Measurements from ENCODE around the gene PRR5L. TPM values are rescaled to one million over a fixed set of nuclear protein-coding genes. Genes with fewer than 3 reads are reported as not detected.

PRR5L gene
- total RNA-seq, 2 experiments from 2014 or later: 7.0 to 8.1 TPM

DNA sequence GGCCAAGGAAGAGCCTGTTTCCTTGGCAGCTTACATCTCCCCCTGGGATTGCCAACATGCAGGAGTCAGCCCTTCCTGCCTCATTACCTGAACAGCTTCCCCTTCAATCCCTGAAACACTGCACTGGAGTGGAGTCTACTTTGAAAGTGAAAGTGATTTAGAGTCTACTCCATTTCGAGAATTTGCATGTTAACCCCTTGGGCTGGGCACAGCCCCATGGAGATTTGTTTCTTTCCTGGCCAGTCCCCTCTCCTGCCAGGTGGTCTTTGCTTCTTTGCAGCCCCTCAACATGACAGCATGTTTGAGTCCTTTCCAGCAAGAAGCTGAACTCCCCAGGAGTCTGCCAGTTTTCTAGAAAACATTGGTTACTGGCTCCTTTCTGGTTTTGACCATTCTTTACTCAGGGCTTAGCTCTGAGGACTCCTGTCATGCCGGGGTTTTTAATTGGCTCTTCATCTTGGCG lies 154.1 kb downstream of the PRR5L start:
- peak; percentile 47 for ATAC-seq
- Mint-ChIP-seq H3K36me3 (ENCODE audit: low read depth) (peaks cover 3% of the 10 kb centered on the region), H3K4me3 (peak overlapping the region; percentile 11), H3K27me3 (no peaks in the 10 kb centered on the region), H3K4me1 (ENCODE audit: low read depth) (peaks cover 33% of the 10 kb centered on the region), H3K27ac (peak overlapping the region; percentile 53), H3K9me3 (no peaks in the 10 kb centered on the region)
- TF ChIP-seq, protein P1, sequence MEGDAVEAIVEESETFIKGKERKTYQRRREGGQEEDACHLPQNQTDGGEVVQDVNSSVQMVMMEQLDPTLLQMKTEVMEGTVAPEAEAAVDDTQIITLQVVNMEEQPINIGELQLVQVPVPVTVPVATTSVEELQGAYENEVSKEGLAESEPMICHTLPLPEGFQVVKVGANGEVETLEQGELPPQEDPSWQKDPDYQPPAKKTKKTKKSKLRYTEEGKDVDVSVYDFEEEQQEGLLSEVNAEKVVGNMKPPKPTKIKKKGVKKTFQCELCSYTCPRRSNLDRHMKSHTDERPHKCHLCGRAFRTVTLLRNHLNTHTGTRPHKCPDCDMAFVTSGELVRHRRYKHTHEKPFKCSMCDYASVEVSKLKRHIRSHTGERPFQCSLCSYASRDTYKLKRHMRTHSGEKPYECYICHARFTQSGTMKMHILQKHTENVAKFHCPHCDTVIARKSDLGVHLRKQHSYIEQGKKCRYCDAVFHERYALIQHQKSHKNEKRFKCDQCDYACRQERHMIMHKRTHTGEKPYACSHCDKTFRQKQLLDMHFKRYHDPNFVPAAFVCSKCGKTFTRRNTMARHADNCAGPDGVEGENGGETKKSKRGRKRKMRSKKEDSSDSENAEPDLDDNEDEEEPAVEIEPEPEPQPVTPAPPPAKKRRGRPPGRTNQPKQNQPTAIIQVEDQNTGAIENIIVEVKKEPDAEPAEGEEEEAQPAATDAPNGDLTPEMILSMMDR (IDR thresholded peaks at IDR 0.05): no peak
- CTCF ChIA-PET: interaction anchor here (0.8 to 1.5 kb wide), 4 partner anchors 26 to 60 kb away, joined by 3 read pairs; partner anchors contain the start of gene TRAF6
- intact Hi-C loops (cut with micrococcal nuclease): no loop called here
- POLR2A ChIA-PET: interaction anchor here (1.0 kb wide), 1 partner anchor 9 kb away, joined by 4 read pairs; no protein-coding TSS in a partner anchor
- no peak for DNase-seq

DNA sequence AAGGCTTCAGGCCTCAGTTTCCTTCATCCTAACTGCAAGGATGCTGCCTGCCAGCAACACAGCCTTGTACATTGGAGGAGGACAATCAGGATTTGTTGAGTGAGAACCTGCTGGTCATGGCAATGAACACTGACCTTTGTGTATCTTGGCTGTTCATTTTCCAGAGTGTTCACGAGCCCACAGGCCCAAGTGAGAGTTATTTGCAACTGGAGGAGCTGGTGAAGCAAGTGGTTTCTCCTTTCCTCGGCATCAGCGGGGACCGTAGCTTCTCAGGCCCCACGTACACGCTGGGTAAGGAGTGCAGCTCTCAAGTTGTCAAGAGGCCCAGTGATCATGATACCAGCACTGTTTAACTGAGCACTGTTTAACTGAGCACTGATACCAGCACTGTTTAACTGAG lies 155.0 kb downstream of the PRR5L start:
- CTCF ChIA-PET: interaction anchor here (1.4 kb wide), 1 partner anchor 41 kb away, joined by 3 read pairs; no protein-coding TSS in a partner anchor
- no peak for DNase-seq
- intact Hi-C loops (cut with micrococcal nuclease): no loop called here
- ATAC-seq: no peak
- Mint-ChIP-seq H3K36me3 (ENCODE audit: low read depth) (peaks cover 3% of the 10 kb centered on the region), H3K4me1 (ENCODE audit: low read depth) (peaks cover 33% of the 10 kb centered on the region), H3K27me3 (no peaks in the 10 kb centered on the region), H3K27ac (no peak overlapping the region), H3K9me3 (no peaks in the 10 kb centered on the region), H3K4me3 (no peak overlapping the region)
- POLR2A ChIA-PET: no interaction called here
- TF ChIP-seq, protein P1 (IDR thresholded peaks at IDR 0.05): no peak

DNA sequence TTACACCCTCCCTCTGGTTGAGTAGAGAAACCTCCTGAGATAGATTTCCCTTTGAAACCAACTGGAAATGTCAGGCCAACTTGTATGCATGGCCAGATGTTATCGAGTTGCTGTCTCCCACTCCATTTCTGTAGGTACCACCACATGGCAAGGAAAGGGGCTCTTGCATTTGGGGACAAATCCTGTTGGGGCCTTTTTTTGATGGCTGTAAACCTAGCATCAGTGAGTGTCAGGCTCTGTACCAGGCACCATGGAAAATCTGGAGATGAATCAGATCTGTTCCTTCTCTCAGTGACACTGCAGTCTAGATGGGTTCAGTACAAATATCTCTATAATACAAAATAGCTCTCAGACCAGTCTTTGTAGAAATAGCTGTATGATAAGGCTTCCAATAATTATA lies 155.6 kb downstream of the PRR5L start:
- ATAC-seq (no peak), DNase-seq (no peak)
- CTCF ChIA-PET: interaction anchor here (1.0 to 2.5 kb wide), 5 partner anchors 28 to 162 kb away, joined by 3 to 15 read pairs (median 3); partner anchors contain the start of gene COMMD9
- TF ChIP-seq, protein P1 (IDR thresholded peaks at IDR 0.05): no peak
- POLR2A ChIA-PET: no interaction called here
- H3K27me3 Mint-ChIP-seq: no peaks in the 10 kb centered on the region
- H3K36me3 Mint-ChIP-seq (ENCODE audit: low read depth): peaks cover 3% of the 10 kb centered on the region
- H3K4me3 Mint-ChIP-seq: no peak overlapping the region
- no peak overlapping the region for H3K27ac Mint-ChIP-seq
- H3K9me3 Mint-ChIP-seq: no peaks in the 10 kb centered on the region
- H3K4me1 Mint-ChIP-seq (ENCODE audit: low read depth): peaks cover 33% of the 10 kb centered on the region
- intact Hi-C loops (cut with micrococcal nuclease): no loop called here

DNA sequence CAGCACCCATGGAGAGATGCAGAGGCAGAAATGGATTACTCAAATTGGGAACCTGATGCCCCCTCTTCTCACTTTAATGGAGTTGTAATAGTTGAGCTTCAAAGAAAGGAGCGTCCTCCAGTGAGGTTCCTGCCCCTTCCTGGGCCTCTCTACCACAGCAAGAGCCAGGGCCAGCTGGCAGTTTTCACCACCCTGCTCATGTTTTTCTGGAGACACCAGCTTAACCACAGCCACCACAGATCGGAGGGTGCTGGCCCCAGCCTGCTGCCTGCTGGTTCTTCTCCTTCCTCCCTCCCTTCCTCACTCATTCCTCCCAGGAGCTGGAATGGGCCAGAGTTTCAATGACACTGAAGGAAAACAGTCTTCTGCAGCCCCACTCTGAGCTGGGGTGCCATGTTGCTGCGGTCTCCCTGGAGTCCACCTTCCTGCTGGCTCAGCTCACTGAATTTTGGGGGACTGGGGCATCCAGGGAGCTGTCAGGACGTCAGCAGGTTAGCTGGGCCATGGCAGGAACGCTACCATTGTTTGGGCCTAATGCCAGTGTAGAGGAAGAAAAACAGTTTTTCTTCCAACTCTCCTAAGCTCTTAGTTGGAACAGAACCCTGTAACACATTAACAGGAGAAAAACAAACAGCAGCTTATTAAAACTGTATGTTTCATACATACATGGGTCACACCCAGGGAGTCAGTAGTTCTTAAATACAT lies 156.3 kb downstream of the PRR5L start:
- CTCF ChIA-PET: interaction anchor here (0.9 to 2.5 kb wide), 8 partner anchors 7 to 163 kb away, joined by 3 to 15 read pairs (median 4); partner anchors contain the start of gene COMMD9
- POLR2A ChIA-PET: interaction anchor here (0.8 kb wide), 1 partner anchor 32 kb away, joined by 3 read pairs; no protein-coding TSS in a partner anchor
- no peak overlapping the region for H3K27ac Mint-ChIP-seq
- H3K4me3 Mint-ChIP-seq: no peak overlapping the region
- DNase-seq (peak; percentile 49), ATAC-seq (peak; percentile 43)
- intact Hi-C loops (cut with micrococcal nuclease): no loop called here
- H3K36me3 Mint-ChIP-seq (ENCODE audit: low read depth): peaks cover 3% of the 10 kb centered on the region
- H3K4me1 Mint-ChIP-seq (ENCODE audit: low read depth): peaks cover 33% of the 10 kb centered on the region
- H3K9me3 Mint-ChIP-seq: no peaks in the 10 kb centered on the region
- TF ChIP-seq, protein P1 (IDR thresholded peaks at IDR 0.05): no peak
- H3K27me3 Mint-ChIP-seq: no peaks in the 10 kb centered on the region

DNA sequence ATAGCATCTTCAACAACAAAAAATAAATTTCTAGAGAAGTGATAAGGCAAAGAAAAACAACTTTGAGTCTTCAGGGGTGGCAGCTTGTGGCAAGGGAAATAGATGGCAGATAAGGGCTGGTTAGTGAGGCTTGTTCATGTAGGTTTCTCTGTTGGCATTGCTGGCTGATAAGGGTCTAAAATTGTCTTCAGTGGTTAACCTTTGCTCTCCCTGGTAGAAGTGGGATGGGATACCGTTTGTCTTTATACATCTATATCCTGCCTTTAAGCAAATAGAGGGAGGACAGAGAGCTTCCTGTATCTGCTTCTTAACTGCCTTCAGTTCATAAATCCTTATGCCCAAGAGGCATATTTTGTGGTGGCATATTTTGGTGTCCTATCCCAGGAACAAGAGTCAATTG lies 156.9 kb downstream of the PRR5L start:
- H3K27me3 Mint-ChIP-seq: no peaks in the 10 kb centered on the region
- no peak for ATAC-seq
- TF ChIP-seq, protein P1 (IDR thresholded peaks at IDR 0.05): no peak
- no peak for DNase-seq
- peaks cover 3% of the 10 kb centered on the region for H3K36me3 Mint-ChIP-seq (ENCODE audit: low read depth)
- H3K4me3 Mint-ChIP-seq: no peak overlapping the region
- ChIA-PET CTCF (interaction anchor here (0.9 to 2.5 kb wide), 7 partner anchors 8 to 161 kb away, joined by 3 to 15 read pairs (median 4); no protein-coding TSS in a partner anchor), POLR2A (interaction anchor here (0.8 kb wide), 1 partner anchor 33 kb away, joined by 3 read pairs; no protein-coding TSS in a partner anchor)
- intact Hi-C loops (cut with micrococcal nuclease): no loop called here
- H3K9me3 Mint-ChIP-seq: no peaks in the 10 kb centered on the region
- no peak overlapping the region for H3K27ac Mint-ChIP-seq
- peaks cover 33% of the 10 kb centered on the region for H3K4me1 Mint-ChIP-seq (ENCODE audit: low read depth)

All from activated CD8-positive, alpha-beta T cell treated with anti-CD3 and anti-CD28 coated beads for 36 hours (primary cell).